ENCODE results near the gene ZNF609. TPM values are rescaled to one million over a fixed set of nuclear protein-coding genes. Genes with fewer than 3 reads are reported as not detected.
A peak's percentile ranks its signal among the peaks of the same experiment; 100 is the strongest.

ZNF609 gene
- total RNA-seq, 1 donor from 2014 or later, result 21.5 TPM

GRCh38 chr15:64732156-64732860, 271.9 kb downstream of the ZNF609 start:
- Histone ChIP-seq H4K20me1 (ENCODE audit: low read depth) (no peaks in the 10 kb centered on the region), H3K27me3 (no peaks in the 10 kb centered on the region), H3K36me3 (no peaks in the 10 kb centered on the region), H3K4me3 (no peak overlapping the region), H3K9me3 (ENCODE audit: low read depth) (no peaks in the 10 kb centered on the region), H3K9ac (no peak overlapping the region), H3K79me2 (ENCODE audit: low read depth) (no peaks in the 10 kb centered on the region), H2AFZ (replicated peaks) (no peak overlapping the region), H3K4me1 (no peaks in the 10 kb centered on the region), H3F3A (ENCODE audit: low read depth) (no peaks in the 10 kb centered on the region), H3K27ac (no peak overlapping the region), H3K4me2 (no peak overlapping the region)
- H3K36me3 Mint-ChIP-seq, result peaks cover 4% of the 10 kb centered on the region
- H3K4me3 Mint-ChIP-seq, result no peak overlapping the region
- H3K27ac Mint-ChIP-seq, result peak overlapping the region; percentile 78
- DNase-seq (ENCODE audit: low spot score), result no peak
- H3K4me1 Mint-ChIP-seq, result peaks cover 18% of the 10 kb centered on the region
- H3K27me3 Mint-ChIP-seq (ENCODE audit: insufficient read depth, low read depth), result peaks cover 6% of the 10 kb centered on the region
- TF ChIP-seq EZH2 (IDR thresholded peaks at IDR 0.05), result no peak
- TF ChIP-seq EZH2phosphoT487 (IDR thresholded peaks at IDR 0.05), result no peak
- TF ChIP-seq CTCF (IDR thresholded peaks at IDR 0.05), result no peak
- no peaks in the 10 kb centered on the region for H3K9me3 Mint-ChIP-seq

Small RNA genes lying within 50 kb of the gene (small RNA-seq; reads per million reads assigned to genes)
- gene AC100830.2 (not detected), gene RF00019 (not detected), gene RNU6-549P (not detected)

Other genes with a start within 250 kb of the ZNF609 start
- 20.5 and 23.0 TPM in 2 replicates for gene CSNK1G1, start 104.4 kb upstream of the ZNF609 start, total RNA-seq (ENCODE audit: low replicate concordance)
- gene PCLAF, start 79.1 kb upstream of the ZNF609 start, total RNA-seq (ENCODE audit: low replicate concordance), result 119 and 220 TPM in 2 replicates
- gene TRIP4, start 72.7 kb upstream of the ZNF609 start, total RNA-seq (ENCODE audit: low replicate concordance), result 10.9 and 17.3 TPM in 2 replicates

All from neural progenitor cell (in vitro differentiated cells).